Occipital lobe (tissue), 2 donors: ENCODE results near the gene CLDN9. TPM values are rescaled to one million over a fixed set of nuclear protein-coding genes. Genes with fewer than 3 reads are reported as not detected.

ENCODE experiments used
- DNase-seq: peaks from one replicate; lab custom pipeline; 2025; lab: John Stamatoyannopoulos, UW
- total RNA-seq: library from RNA; depleted of rRNA; stranded (reverse); fragments of >200 nt; gene quantifications from one replicate; pipeline ENCODE4 v1.2.3, GENCODE V29; 2014

The CLDN9 gene
- total RNA-seq, 1 donor from 2014 or later, result not detected

DNA sequence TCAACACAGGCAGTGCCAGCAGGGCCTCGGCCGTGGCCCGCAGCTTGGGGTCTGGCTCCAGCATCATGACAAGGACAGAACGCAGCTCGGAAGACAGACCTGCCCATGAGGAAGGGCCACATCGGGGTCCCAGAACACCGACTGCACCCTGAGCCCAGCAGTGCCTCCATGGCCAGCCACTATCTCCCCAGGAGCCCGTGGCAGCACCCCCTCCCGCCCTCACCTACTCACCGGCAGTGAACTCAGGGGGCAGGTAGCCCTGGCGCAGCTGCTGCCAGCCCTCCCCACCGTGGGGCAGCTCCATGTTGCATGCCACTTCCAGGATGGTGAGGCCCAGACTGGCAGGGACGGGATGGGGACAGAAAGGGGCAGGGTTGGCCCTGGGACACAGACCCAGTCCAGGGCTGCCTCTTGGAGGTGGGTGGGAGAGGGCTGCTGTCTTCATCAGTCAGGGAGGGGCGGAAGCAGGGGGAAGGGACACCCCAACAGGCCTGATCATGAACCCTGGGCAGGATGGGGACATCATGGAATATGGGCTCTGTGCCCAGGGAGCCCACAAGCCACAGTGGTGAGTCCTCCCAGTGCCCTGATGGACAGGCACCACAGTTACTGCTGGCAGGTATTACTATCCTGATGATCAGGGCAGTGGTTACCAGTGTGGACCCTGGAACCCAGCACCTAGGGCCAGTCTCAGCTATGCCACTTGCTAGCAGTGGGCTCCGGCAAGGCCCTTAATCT lies 38.2 kb upstream of the CLDN9 start:
- DNase-seq, result no peak

DNA sequence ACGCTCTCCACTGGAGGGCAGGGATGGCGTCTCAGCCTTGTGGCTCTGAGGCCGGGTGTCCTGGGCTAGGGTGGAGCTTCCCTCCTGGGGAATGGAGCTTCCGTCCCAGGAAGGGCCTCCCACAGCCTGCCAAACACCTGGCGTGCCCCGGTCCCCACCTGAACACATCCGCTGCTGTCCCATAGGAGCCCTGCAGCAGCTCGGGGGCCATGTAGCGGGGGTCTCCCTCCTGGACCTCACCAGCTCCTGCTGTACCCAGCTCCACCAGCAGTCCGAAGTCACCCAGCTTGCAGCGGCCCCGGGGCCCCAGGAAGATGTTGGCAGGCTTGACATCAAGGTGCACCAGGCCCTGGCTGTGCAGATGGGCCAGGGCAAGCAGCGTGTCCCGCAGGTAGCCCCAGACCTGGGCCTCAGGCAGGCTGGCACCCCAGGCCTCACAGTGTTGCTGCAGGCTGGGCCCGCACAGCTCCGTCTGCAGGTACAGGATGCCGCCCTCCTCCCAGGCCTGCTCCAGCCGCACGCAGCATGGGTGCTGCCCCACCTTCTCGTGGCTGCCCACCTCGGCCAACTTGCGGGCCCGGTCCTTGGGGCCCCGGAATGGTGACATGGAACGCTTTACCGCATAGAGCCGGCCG lies 37.4 kb upstream of the CLDN9 start:
- no peak for DNase-seq

- no peak for DNase-seq
Measured at GRCh38 chr16:2976201-2976600, 36.5 kb upstream of the CLDN9 start.

DNA sequence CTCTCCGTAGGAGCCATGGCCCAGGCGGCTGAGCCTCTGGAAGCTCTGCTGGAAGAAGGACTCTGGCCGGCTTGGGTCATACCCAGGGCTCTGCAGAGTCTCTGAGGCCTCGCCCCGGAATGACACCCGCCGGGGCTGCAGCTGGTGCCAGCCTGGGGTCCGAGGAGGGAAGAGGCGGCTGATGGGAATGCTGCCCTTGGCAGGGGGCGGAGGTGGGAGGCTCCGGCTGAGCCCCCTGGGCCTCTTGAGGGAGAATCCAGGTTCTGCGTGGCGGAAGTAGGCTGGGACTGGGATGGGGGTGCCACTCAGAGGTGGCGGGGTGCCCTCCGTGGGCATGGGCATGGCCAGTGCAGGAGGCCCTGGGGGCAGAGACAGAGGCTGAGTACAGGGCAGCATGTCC lies 36.0 kb upstream of the CLDN9 start:
- DNase-seq, result no peak

DNA sequence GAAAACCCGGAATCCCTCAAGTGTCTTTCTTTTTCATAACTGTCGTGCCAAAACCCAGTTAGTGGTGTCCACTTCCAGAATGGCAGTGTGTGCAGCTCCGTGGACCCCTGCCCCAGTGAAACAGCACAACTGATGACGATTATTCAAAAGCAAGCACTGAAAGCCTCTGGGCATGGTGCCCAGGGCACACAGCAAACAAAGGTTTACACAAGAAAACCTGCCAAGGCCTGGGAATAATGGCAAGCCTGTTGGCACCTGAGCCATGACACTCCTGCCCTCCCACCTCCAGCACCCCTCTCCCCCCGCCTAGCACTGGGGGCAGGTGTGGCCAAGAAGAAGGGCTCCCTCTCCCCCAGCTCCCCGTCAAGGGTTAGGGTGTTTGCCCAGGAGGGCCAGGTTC lies 35.3 kb upstream of the CLDN9 start:
- no peak for DNase-seq

DNA sequence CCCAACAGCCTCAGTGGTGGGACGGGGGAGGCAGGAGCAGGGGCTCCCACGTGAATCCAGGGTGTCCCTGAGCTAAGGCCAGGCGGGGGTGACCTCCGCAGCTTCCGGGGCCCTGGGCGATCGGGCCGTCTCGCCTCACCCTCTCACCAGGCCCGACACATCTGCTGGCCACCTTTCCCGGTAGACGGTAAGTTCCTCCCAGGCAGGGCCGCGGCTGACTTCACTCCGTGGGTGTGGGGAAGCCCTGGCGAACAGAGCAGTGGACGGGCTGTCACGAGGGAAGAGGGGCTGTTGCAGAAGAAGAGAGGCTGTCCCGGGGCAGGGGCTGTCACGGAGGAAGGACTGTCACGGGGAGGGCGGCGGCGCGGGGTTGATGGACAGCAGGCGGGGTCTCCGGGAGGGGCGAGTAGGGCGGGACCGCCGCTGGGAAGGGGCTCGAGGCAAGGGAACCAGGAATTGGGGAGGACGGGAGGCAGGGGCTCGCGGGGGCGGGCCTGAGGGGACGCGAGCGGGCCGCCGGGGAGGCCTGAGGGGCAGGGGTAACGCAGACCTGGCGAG lies 33.0 kb upstream of the CLDN9 start:
- no peak for DNase-seq

DNA sequence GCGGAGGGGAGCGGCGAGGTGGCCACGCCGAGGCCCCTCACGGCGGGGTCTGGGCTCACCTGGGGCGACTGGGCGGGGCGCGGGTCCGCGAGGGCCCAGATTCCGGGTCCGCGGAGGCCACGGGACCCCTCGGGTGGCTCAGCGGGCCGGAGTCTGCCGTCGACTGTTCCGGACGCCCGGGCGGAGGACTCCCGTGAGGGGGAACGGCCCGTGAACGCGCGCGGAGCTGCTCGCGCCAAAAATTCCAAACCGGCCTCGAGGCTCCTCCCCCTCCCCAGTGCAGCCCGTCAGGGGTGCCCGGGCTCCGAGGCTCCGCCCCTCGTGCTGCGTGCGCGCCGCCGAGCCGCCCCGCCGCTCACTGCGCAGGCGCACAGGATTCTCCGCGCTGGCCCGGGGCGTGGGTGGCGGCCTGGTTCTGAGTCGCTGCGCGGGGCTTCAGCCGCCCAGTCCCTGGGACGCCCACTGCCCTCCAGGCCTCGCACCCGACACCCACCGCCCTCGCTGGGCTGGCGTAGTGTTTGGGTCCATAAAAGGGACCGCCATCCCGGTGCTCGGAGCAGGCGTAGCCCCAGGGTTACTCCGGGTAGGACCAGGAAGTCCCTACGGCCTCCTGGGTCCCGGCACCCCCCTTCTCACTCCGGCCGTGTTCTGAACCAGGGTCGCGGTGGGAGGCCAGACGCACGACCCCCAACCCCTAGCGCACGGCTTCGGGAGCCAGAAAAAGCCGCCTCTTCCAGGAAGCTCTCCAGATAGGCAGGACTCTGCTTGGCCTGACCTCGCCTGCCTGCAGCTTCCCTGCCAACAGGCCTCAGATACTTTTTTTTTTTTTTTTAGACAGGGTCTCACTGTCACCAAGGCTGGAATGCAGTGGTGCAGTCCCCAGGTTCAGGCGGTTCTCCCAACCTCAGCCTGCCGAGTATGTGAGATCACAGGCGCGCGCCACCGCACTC lies 32.2 kb upstream of the CLDN9 start, which contains the start of gene PKMYT1:
PKMYT1 (minus strand) TSS at position 220 of the 950 bp plus-strand sequence. CDS start 789 bp downstream, outside the sequence.
- peak; percentile 79 for DNase-seq

- no peak for DNase-seq
Measured at GRCh38 chr16:2981177-2981898, 31.4 kb upstream of the CLDN9 start.

GRCh38 chr16:2981899-2982250 lies 30.8 kb upstream of the CLDN9 start:
- DNase-seq, result no peak

- no peak for DNase-seq
Measured at GRCh38 chr16:2982402-2982801, 30.3 kb upstream of the CLDN9 start.

- peak; percentile 74 for DNase-seq
Measured at GRCh38 chr16:2983706-2984136, 29.0 kb upstream of the CLDN9 start.

DNA sequence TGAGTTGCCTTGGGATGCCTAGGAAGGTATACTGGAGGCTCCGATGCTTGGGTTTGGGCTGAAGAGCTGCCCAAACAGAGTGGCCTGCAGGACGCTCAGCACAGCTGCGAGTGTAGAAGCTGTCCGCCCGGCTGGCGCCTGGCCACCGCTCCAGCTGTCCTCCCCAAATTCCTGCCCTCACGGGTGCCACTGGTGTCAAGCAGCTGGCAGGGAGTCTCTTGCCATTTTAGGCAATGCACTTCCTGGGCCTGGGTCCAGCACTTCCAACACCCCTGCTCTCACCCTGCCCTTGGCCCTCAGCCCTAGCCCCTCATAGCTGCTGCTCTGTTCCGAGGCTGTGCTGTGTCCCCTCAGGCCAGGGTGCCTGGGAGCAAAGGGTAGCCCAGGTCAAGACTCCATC lies 27.3 kb upstream of the CLDN9 start:
- no peak for DNase-seq

DNA sequence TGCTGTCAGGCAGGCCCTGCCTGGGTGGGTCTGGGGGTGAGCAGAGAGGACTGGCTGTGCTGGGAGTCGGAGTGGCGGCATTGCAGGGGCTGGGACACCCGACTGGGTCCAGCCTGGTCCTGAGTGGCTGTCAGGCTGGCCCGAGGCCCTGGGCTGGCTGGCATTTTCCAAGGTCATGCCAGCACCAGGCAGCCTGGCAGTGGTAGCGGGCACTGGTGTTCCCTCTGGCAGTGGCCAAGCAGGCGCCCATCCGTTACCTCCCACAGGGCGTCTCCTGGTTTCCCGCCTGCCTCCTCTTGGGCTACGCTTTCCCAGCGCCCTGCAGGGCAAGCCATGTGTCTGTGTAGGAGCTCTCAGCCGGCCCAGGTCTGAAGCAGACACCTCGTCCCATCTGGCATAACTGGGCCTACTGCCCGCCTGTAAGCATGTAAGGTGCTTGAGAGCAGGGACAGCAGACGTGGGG lies 26.8 kb upstream of the CLDN9 start:
- no peak for DNase-seq

DNA sequence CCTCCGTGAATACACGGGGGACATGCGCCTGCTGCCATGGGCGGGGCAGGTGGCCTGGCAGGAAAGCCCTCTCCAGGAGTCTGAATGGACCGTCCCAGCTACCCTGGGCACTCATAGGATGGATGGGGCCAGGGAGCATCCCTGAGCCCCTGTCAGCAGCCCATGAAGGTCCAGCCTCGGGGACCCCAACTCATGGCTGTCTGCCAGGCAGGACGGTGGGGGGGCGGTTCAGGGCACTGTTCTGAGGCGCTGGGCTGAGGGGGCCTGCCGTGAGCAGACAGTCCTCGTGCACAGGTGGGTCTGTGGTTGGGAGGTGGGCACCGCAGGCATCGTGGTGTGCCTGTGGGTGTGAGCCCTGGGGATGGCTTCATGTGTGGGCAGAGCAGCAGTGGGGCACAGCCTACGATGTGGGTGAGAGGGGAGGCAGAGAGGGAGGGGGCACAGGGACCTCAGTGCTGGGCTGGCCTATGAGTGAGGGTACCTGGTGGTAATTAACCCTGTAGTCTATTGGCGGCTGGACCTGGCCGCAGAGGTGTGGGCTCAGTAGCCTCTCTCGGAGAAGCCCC lies 26.0 kb upstream of the CLDN9 start:
- no peak for DNase-seq

- DNase-seq, result no peak
Measured at GRCh38 chr16:2987286-2987685, 25.4 kb upstream of the CLDN9 start.

DNA sequence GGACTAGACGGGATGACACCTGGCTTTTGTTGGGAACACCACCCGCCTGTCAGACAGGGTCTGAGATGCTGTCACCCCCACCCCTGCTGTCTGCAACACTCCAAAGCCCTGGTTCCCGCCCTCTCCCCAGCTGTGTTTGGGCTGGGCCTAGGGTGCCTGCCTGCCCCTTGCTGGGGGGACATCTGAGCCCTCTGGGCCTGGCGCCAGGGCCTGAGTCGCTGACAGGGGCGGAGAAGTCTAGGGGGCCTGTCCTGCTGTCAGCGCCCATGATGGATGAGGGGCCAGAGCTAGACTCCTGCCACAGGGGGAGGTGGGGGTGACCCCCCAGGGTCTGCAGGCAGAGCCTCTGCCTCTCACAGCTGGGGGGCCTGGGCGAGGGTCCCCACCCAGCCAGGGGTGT lies 24.9 kb upstream of the CLDN9 start:
- no peak for DNase-seq

DNA sequence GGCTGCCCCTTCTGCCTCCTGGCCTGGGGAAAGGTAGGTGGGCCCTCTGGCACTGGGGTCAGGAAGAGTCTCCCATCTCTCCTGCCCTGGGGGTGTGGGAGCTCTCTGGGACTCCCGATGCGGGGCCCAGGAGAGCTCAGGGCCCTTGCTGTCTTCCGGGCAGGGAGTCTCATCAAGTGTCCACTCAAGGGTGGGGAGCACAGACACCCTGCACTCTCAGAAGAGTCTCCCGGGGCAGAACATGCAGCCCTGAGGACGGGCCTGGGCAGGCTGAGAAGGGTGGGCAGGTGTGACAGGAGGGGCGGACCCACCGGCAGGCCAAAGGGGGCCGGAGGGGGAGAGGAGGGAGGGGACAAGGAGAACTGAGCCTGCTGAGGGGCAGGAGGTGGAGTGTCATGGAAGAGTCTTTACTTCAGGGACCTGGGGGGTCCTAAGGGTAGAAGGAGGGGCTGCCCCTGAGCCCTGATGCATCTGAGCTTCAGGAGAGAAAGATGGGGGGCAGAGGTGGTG lies 24.1 kb upstream of the CLDN9 start:
- DNase-seq, result no peak

- DNase-seq, result no peak
Measured at GRCh38 chr16:2990891-2991290, 21.8 kb upstream of the CLDN9 start.

DNA sequence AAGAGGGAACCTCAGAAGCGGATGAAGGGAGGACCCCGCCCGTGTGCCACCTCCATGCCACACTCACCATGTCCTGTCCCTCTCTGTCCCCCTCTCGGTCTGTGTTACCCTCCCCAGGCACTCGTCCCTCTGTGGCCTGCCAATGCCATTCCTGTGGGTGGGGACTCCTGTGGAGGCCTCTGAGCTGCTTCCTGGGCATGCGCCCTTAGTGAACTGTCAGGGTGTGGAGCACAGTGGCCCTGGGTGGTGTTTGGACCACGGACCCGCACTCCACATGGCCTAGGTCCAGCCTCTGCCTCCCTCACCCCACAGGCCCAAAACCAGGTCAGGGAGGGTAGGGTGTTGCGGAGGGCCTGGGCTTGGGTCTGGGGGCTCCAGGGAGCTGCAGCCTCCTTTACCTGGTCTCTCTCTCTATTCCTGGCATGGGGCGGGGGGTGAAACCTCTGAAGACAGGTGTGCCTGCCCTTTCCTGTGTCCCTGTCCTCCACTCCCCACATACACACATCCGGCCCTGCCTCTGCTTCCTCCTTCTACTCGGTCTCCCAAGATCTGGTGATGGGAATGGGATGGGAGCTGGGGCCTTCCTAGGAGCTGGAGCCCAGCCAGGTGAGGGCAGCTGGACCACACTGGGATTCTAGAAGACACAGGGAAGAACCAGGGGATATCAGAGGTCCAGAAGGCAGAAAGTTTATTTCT lies 21.0 kb upstream of the CLDN9 start:
- no peak for DNase-seq
